Heart right ventricle (tissue), 16 donors: ENCODE measurements around the gene GHSR. TPM values are rescaled to one million over a fixed set of nuclear protein-coding genes. Genes with fewer than 3 reads are reported as not detected.

ENCODE experiments used
- ATAC-seq, 8 donors: fragments of 200-7000 bp; cut with Tn5 transposase; one replicate each; pipeline ENCODE4 v1.9.1; 2020; ENCODE audit warnings: mild to moderate bottlenecking in 8 of 8, moderate library complexity in 8 of 8, moderate number of reproducible peaks in 1 of 8
- DNase-seq, 2 donors: peaks; one replicate each; pipeline ENCODE4 v3.0.0-alpha.2; 2020
- H3K27ac ChIP-seq, 10 donors: fragments of 200-600 bp; sonication (generic) in 2 of 10; one replicate each; pipeline versions ENCODE4 v1.5.0 to v1.8.0; 2020 to 2022; ENCODE audit warnings: mild to moderate bottlenecking in 3 of 10
- H3K27me3 ChIP-seq, 7 donors: fragments of 200-600 bp; one replicate each; pipeline ENCODE4 v1.8.0; 2021 to 2022; ENCODE audit warnings: mild to moderate bottlenecking in 2 of 7
- H3K36me3 ChIP-seq, 9 donors: fragments of 200-600 bp; sonication (generic) in 1 of 9; one replicate each; pipeline versions ENCODE4 v1.5.0 to v1.8.0; 2020 to 2022; ENCODE audit warnings: mild to moderate bottlenecking in 2 of 9
- H3K4me1 ChIP-seq, 9 donors: fragments of 200-600 bp; sonication (generic) in 1 of 9; one replicate each; pipeline versions ENCODE4 v1.5.0 to v1.8.0; 2020 to 2022; ENCODE audit warnings: mild to moderate bottlenecking in 4 of 9
- H3K4me3 ChIP-seq, 10 donors: fragments of 200-600 bp; sonication (generic) in 2 of 10; one replicate each; pipeline versions ENCODE4 v1.5.0 to v1.8.0; 2020 to 2022; ENCODE audit warnings: mild to moderate bottlenecking in 7 of 10, moderate library complexity in 2 of 10
- H3K9me3 ChIP-seq, 11 donors: fragments of 200-600 bp in 10 of 11; sonication (generic) in 2 of 11; one replicate each; pipeline versions ENCODE4 v1.5.0 to v1.8.0; 2013 to 2022; ENCODE audit warnings: mild to moderate bottlenecking in 2 of 11, control low read depth in 1 of 11, moderate library complexity in 1 of 11
- WGBS, 2 donors: extraction: QIAGEN DNeasy Blood & Tissue Kit; methylation state at CpG; one replicate each; pipeline ENCODE4 v1.1.7; 2013; ENCODE audit warnings: inconsistent platforms in 1 of 2; 5-methylcytosine and 5-hydroxymethylcytosine counted together
- intact Hi-C, 10 donors: fragments of 100-400 bp; cut with DNase I; formaldehyde crosslinking; loops; one replicate each; pipeline versions ENCODE4 v1.11.1 to v1.14.2; 2022
- polyA plus RNA-seq, 2 donors: library from polyadenylated mRNA; stranded (reverse); fragments of 200-250 nt; gene quantifications; one replicate each; pipeline ENCODE4 v1.2.3, GENCODE V29; 2013
- total RNA-seq, 10 donors: library from RNA; stranded (reverse); fragmentation: NEBNext Ultra II Directional in 3 of 10; extraction: Animal tissue kit (Norgen Biotek cat#: 25700) in 3 of 10; gene quantifications; one replicate each; pipeline versions ENCODE4 v1.2.1 to v1.2.4, GENCODE V29; 2021 to 2023
- TF ChIP-seq, protein P1 (sequence below), 9 donors: fragments of 200-600 bp; sonication (generic) in 2 of 9; IDR thresholded peaks; one replicate each; pipeline versions ENCODE4 v1.5.0 to v1.8.0; 2021 to 2022; ENCODE audit warnings: antibody characterized with exemption in 9 of 9, mild to moderate bottlenecking in 5 of 9, moderate library complexity in 1 of 9
- donor health status: Arrhythmogenic right ventricular cardiomyopathy.
- donor health status: ischemic (EF 13 %, LVEDD 7.1; RV severe dilation, severe dysfunction).
- donor health status: healthy with polysubstance abuse.
- donor health status: DM: no; HTN: yes; CAD: no.
- donor health status: DM: no; HTN: no; CAD: no.
- donor health status: ischemic (EF 25% LVEDD 6.9; RV normal size, moderate dysfunction).
- donor health status: ischemic (EF 25% LVEDD 5.7; RV mildly dilated, moderate dysfunction).
- donor health status: healthy.
- donor health status: DM: yes; HTN: yes; CAD: no.
- donor health status: Ischemic cardiomyopathy.
- donor health status: ischemic (EF 35%, LVEDD 5.7; RV mildly dilated, moderate dysfunction).
- donor health status: nonischemic (EF 11% LVEDD 7.7; RV severe dilation, severe dysfunction).
- donor health status: DM: yes; HTN: yes; CAD: no.
- donor health status: PGD.
- donor health status: ischemic (EF 29% LVEDD 5.4; RV normal size, mild dysfunction).
- donor health status: nonischemic (EF 23%, LVEDD 6.1; RV moderate dilation, normal function).

GHSR gene
- total and polyA plus RNA-seq, 12 donors = not detected

GRCh38 chr3:172404237-172404962, 43.9 kb downstream of the GHSR start:
- Histone ChIP-seq H3K27me3 (no peaks in the 10 kb centered on the region), H3K36me3 (peaks cover 0 to 34% (median 0%) of the 10 kb centered on the region in 9 donors), H3K4me1 (no peaks in the 10 kb centered on the region), H3K4me3 (no peak overlapping the region), H3K9me3 (no peaks in the 10 kb centered on the region), H3K27ac (no peak overlapping the region)
- TF ChIP-seq, protein P1, sequence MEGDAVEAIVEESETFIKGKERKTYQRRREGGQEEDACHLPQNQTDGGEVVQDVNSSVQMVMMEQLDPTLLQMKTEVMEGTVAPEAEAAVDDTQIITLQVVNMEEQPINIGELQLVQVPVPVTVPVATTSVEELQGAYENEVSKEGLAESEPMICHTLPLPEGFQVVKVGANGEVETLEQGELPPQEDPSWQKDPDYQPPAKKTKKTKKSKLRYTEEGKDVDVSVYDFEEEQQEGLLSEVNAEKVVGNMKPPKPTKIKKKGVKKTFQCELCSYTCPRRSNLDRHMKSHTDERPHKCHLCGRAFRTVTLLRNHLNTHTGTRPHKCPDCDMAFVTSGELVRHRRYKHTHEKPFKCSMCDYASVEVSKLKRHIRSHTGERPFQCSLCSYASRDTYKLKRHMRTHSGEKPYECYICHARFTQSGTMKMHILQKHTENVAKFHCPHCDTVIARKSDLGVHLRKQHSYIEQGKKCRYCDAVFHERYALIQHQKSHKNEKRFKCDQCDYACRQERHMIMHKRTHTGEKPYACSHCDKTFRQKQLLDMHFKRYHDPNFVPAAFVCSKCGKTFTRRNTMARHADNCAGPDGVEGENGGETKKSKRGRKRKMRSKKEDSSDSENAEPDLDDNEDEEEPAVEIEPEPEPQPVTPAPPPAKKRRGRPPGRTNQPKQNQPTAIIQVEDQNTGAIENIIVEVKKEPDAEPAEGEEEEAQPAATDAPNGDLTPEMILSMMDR (IDR thresholded peaks at IDR 0.05) = no peak
- DNase-seq (no peak), ATAC-seq (no peak)
- 73 to 77% methylated on average over 12 of the region's 12 CpGs for WGBS, 2 donors
- intact Hi-C loops = no loop called here

- H3K4me3 ChIP-seq = no peak overlapping the region
- H3K9me3 ChIP-seq = no peaks in the 10 kb centered on the region
- peaks cover 0 to 47% (median 1%) of the 10 kb centered on the region in 9 donors for H3K36me3 ChIP-seq
- TF ChIP-seq, protein P1 (IDR thresholded peaks at IDR 0.05) = no peak
- DNase-seq (no peak), ATAC-seq (no peak)
- H3K4me1 ChIP-seq = no peaks in the 10 kb centered on the region
- no peaks in the 10 kb centered on the region for H3K27me3 ChIP-seq
- intact Hi-C loops = no loop called here
- H3K27ac ChIP-seq = no peak overlapping the region
- 85 to 91% methylated on average over 8 of the region's 8 CpGs for WGBS, 2 donors
Observed at GRCh38 chr3:172402892-172403643, 45.2 kb downstream of the GHSR start.

GRCh38 chr3:172402090-172402489, 46.2 kb downstream of the GHSR start:
- ATAC-seq (no peak), DNase-seq (no peak)
- no peak overlapping the region for H3K4me3 ChIP-seq
- intact Hi-C loops = no loop called here
- no peaks in the 10 kb centered on the region for H3K9me3 ChIP-seq
- no peak overlapping the region for H3K27ac ChIP-seq
- TF ChIP-seq, protein P1 (IDR thresholded peaks at IDR 0.05) = no peak
- H3K36me3 ChIP-seq = peaks cover 0 to 57% (median 4%) of the 10 kb centered on the region in 9 donors
- WGBS, 2 donors = 46 to 79% methylated on average over 2 of the region's 2 CpGs
- no peaks in the 10 kb centered on the region for H3K4me1 ChIP-seq
- H3K27me3 ChIP-seq = no peaks in the 10 kb centered on the region

DNA sequence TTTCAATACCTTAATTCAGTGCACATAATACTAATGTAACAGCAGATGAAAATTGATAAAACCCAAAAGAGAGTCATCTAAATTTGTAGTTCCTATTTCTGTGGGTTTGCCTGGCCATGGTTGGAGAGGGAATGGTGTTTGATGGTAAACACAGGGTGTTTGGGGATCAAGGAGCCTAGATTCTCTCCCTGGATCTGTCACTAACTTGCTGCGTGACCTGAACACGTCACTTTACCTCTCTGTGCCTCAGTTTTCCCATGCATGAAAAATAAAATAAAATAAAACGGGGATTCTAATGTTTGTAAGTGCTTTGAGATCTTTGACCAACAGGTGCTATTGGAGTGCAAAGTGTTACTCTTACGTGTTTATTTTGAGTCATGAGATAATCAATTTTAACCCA, 49.8 kb downstream of the GHSR start:
- H3K4me1 ChIP-seq = no peaks in the 10 kb centered on the region
- 97 to 98% methylated on average over 4 of the region's 4 CpGs for WGBS, 2 donors
- DNase-seq (no peak), ATAC-seq (no peak)
- TF ChIP-seq, protein P1 (IDR thresholded peaks at IDR 0.05) = no peak
- H3K27ac ChIP-seq = no peak overlapping the region
- intact Hi-C loops = no loop called here
- peaks cover 0 to 77% (median 5%) of the 10 kb centered on the region in 9 donors for H3K36me3 ChIP-seq
- no peaks in the 10 kb centered on the region for H3K9me3 ChIP-seq
- H3K4me3 ChIP-seq = no peak overlapping the region
- no peaks in the 10 kb centered on the region for H3K27me3 ChIP-seq
